Stimulated activated CD4-positive, alpha-beta T cell treated with anti-CD3 and anti-CD28 coated beads, Interleukin-2, amount 100 ng/mL, for 48 hours (primary cell): ENCODE measurements around the gene RPS6KA2.
A peak's percentile ranks its signal among the peaks of the same experiment; 100 is the strongest.
"Not testable (repeated sequence)": the region's sequence is repeated elsewhere in the genome, so short reads cannot be mapped to it uniquely, and the experiment has no call there.

ENCODE experiments used
- DNase-seq, 2 donors: peaks; one replicate each; pipeline ENCODE4 v3.0.0-alpha.2; 2020

RPS6KA2 gene

DNA sequence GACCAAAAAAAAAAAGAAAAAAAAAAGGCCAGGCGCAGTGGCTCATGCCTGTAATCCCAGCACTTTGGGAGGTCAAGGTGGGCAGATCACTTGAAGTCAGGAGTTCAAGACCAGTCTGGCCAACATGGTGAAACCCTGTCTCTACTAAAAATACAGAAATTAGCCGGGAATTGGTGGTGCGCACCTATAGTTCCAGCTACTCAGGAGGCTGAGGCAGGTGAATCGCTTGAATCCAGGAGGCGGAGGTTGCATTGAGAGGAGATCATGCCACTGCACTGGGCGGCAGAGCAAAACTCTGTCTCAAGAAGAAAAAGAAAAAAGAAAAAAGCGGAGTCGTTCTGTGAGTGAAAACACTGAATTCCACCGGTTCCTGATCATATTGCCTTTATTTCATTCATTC lies 240.0 kb downstream of the RPS6KA2 start:
- not testable (repeated sequence) for DNase-seq

DNA sequence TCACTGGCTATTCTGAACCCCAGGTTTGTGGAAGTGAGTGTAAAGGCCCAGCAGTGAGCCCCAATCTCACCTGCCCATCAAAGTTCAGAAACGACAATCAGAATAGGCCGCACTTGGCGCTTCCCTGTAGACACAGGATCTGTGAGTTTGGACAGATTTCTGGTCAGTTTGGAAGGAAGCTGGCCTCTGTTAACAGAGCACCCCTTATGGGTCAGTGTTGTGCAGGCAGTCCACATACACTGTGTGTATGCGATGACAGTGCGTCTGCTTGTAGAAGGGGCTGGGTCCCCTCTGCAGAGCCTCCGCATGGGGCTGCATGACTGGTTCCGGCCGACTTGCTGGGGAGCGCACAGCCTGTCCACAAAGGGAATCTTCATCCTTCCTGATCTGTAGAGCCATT lies 240.9 kb downstream of the RPS6KA2 start:
- DNase-seq: no peak

DNA sequence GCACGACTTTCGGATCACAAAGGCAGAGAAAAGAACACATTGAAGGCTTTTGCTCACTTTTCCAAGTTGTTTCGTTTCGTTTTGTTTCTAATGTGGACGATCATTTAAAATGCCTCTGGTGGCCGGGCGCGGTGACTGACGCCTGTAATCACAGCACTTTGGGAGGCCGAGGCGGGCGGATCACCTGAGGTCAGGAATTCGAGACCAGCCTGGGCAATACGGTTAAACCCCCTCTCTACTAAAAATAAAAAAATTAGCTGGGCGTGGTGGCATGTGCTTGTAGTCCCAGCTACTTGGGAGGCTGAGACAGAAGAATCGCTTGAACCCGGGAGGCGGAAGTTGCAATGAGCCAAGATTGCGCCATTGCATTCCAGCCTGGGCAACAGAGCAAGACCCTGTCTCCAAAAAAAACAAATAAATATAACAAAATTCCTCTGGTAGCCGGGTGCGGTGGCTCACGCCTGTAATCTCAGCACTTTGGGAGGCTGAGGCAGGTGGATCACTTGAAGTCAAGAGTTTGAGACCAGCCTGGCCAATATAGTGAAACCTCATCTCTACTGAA lies 243.2 kb downstream of the RPS6KA2 start:
- peak; percentile 21 to 25 for DNase-seq

DNA sequence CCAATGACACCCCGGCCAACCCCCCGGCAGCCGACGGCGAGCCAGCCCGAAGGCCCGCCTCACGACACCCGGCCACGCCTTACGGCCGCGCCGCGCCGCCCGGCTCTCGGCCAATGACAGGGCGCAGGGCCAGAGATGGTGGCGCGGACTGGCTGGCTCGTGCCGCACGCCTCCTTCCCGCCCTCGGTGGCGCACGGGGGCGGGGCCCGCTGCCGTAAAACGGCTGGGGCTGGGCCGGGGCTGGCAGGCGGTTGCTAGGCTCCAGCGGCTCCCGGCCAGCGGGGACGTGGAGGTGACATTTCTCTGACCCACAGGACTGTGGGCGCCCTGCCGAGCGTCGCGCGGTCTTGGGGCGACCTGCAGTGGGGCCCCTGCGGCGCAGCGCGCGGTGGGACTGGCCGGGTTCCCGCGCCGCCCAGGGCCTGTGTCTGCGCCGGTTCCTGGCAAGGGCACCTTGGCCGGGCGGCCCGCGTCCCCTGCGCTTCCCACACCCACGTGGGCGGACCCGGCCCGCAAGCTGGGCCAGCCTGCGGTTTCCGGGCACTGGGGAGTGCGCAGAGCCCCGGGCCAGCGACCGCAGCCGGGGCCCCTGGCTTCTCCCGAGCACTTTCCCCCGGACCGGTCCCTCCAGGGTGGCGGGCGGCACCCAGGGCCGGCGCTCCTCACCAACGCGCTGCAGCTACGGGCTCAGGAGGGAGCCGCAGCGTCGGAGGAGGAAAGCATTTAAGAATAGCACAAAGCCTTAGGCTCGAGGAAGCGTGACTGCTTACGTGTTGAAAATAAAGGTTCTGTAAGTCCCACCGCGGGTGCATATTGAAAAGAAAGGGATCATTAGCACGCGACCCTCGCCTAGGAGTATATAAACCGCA lies 243.9 kb downstream of the RPS6KA2 start, which contains the start of gene MPC1:
TSS of gene MPC1 (minus strand) at position 8 of the 869 bp plus-strand sequence. CDS start 64 bp downstream, outside the sequence.
- DNase-seq: peak; percentile 88 to 92

DNA sequence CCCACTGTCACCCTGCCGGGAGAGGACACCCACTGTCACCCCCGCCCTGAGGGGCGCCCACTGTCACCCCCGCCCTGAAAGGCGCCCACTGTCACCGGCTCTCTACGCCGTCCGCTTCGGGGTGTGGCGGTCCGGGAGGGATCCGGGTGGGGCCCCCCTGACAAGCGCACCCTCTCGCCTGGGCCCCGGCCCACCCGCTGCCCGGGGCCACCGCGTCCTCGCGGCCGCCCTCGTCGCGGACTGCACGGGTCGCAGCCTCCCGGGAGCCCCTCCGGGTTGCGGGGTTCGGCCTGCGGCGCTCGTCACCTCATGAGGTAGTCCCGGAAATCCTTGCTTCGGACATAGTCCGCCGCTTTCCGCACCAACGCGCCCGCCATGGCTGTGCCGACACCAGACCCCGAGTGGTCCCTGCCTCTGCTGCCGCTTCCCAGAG lies 244.5 kb downstream of the RPS6KA2 start:
- DNase-seq: peak in 1 of 2 donors; percentile 3

DNA sequence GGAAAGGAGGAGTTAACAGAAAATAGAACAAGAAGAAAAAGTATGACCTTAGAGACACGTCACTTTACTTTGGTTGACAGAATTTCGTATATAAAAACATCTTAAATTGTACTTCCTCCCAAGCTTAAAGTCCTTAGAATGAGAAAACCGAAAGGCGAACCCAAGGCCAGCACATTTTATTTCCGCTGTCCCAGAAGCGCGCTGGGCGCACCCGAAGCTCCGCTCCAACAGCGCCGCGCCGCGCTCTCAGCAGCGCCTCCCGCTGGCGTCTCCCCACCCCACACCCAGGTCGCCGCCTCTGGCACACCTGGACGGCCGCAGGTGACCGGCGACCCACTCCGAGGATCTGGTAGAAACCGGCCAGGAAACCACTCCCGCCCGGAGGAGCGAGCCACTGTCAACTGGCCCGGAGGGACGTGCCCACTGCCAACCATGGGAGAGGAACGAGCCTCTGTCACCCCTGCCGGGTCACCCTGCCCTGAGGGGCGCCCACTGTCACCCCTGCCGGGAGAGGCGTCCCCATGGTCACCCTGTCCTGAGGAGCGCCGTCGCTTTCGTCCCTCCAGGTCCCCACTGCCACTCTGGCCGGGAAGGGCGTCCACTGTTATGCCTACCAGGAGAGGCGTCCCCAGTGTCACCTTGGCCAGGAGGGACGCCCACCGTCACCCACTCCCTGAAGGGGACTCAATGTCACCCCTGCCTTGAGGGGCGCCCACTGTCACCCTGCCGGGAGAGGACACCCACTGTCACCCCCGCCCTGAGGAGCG lies 245.1 kb downstream of the RPS6KA2 start:
- peak; percentile 62 to 73 for DNase-seq

DNA sequence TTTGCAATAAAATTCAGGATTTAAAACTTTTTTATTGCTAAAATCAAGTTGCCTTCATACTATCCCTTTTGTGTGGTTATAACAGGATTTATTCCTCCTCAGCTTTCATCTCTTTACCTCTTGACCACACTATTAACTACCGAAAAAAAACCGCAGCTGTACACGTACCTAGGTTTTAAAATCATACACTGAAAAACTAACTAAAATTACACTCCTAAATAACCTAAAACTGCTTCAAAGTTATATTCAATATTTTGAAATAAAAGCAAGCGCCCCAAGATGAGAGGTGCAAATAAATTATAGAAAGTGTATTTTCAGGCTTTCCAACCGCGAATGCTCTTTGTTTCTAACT lies 245.7 kb downstream of the RPS6KA2 start:
- DNase-seq: no peak

DNA sequence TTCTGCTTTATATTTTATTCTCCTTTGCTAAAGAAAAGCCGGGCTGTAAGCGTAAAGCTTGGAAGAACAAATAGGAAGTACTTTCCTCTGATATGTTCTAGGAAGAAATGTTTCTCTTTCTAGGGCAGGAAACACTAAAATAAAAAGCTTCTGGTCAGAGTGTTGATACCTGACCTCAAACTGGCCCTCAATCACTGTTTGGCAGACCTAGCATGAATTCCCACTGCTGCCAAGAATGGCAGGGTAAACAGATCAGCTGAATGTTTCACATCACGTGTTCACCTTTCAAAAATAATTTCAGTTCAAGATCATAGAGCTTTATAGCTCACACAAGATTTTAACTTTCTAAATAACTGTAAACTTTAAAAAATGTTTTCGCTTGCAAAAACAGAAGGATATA lies 247.3 kb downstream of the RPS6KA2 start:
- DNase-seq: no peak

DNA sequence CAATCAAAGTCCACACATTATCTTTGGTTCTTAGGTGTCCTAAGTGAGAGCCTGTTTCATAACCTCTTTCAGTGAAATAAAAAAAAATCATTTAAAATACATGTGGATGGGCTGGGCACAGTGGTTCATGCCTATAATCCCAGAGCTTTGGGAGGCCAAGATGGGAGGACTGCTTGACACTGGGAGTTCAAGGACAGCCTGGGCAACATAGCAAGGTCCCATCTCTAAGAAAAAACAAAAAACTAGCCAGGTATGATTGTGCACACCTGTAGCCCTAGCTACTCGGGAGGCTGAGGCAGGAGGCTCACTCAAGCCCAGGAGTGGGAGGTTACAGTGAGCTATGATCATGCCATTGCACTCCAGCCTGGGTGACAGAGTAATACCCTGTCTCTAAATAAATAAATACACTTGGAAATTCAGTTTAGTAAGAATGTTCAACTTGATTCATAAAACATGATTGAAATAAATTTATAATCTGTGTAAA lies 247.9 kb downstream of the RPS6KA2 start:
- no peak for DNase-seq

DNA sequence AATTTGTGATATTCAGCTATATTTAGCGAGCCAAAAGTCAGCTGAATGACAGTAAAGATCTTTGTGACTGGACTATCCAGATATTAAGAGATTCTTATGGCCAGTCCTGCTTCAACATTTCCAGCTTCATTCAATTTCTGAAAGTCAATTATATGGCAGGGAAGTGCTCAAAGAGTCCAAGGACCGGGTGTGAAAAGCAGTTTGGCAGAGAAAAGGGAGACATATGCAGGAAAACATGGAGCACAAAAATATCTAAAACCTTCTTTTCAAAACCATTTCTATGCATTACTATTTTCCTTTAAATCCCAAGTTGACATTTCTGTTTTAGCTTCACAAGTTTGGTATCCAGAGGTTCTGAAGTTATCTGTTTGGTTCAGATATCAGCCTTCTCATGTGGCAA lies 249.3 kb downstream of the RPS6KA2 start:
- DNase-seq: no peak

DNA sequence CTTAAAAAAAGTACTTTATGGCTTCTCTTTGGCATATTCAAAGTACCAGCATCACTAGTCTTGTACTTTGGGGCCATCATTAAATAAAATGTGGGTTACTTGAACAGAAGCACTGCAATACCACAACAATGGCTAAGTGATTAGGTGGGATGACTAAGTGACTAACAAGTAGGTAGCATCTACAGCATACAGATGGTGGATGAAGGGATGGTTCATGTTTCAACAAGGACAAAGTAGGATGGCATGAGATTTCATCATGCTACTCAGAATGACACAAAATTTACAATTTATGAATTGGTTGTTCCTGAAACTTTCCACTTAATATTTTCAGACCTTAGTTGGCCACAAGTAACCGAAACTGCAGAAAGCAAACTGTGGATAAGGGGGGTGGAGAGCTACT lies 252.0 kb downstream of the RPS6KA2 start:
- DNase-seq: no peak

DNA sequence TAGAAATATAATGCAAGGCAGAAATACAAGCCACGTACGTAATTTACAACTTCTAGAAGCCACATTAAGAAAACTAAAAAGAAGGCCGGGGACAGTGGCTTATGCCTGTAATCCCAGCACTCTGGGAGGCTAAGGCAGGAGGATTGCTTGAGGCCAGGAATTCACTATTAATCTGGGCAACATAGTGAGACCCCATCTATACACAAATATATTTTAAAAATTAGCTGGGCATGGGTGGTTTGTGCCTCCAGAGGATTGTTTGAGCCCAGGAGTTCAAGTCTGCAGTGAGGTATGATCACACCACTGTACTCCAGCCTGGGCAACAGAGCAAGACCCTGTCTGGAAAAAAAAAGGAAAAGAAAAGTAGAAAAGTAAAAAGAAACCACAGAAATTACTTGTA lies 256.6 kb downstream of the RPS6KA2 start:
- DNase-seq: no peak

DNA sequence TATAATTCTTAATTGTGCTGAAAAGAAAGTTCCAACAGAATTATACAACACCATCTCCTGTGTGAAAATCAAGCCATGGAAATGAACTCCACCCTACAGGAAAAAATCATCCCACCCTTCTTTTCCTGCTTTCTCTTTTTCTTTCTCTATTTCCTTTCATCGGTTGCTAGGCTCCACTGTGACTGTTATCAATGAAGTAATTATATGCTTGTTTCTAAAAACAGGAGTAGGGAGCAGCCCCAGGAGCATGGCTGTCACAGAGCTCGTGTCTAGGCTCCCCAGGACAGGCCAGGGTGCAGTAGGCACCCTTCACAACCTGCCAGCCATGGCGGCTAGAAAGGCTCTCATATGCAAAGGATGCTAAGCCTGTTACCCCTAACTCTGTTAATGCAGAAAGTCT lies 257.3 kb downstream of the RPS6KA2 start:
- no peak for DNase-seq

DNA sequence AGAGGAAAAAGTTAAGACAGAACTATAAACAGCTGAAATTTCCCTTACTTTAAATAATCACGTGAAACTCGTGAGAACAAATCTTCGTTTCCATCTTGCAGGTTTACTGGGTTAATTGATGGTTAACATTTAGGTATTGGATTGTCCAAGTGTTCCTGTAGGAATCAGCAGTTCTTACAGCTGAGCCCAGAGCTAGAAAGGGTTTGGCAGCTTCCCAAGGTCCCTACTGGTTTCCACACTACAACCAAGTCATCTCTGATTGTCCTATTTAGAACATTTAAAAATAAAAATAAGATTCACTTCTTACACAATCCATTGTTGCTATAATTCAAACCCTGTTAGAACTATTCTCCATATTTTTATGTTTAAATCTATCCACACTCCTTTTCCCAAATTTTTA lies 260.1 kb downstream of the RPS6KA2 start:
- no peak for DNase-seq

DNA sequence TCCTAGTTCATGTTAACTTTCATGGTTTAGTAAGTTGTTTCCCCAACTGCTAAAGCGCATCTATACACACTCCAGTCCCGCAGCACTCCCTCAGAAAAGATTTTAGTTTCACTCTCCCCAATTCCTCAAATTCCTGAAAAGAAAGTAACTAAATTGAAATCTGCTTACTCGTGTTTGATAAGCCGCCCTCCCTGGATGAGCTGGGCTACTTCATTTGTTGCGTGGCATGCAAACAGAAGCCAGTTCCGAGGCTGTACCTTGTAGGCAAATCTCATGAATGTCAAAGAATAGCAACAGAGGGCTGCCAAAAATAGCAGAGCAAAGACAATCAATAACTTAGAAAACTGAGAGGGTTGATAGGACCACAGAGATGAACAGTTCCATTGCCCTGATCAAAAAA lies 261.2 kb downstream of the RPS6KA2 start:
- DNase-seq: no peak

DNA sequence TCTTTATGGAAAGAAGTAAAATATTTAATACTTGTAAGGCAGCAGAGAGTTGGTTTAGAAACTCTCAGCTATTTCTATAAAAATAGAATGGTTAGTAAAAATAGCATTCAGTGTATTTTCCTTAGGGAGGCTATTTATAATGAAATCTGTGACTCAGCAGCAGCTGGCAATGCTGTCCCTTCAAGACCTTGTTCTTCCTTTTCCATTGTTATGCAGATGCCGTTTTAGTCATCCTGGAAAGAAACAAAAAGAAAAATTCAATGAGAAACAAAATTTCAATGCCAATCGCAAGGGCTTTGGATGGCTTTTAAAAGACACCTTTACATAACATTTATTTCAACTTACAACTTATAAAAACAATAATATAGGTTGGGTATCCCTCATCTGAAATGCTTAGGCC lies 261.8 kb downstream of the RPS6KA2 start:
- no peak for DNase-seq

DNA sequence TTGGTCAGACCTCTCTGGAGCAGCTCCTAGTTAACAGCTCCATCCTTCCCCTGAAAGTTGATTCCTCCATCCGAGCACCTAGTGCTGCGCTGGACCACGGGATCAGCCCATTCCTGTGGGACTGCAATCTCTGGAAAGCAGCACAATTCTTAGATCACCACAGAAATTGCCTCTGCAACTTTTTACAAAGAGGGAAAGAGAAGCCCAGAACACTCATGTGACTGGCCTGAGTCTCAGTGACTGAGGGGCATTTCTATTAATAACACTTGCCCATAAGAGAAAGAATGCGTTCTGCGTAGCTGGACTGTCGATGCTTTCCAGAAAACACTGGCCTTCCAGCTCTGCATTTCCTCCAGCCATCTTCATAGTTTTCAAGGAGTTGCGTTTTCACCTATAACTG lies 262.6 kb downstream of the RPS6KA2 start:
- DNase-seq: no peak

DNA sequence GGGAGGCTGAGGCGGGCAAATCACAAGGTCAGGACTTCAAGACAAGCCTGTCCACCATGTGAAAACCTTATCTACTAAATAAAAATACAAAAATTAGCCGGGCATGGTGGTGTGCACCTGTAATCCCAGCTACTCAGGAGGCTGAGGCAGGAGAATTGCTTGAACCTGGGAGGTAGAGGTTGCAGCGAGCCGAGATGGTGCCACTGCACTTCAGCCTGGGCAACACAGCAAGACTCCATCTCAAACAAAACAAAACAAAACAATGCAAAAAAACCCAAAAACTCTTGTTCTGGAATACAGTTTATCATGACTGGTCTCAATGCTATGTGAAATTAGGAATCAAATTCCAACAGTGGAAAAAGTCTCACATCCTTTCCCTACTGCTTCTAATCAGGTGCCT lies 264.6 kb downstream of the RPS6KA2 start:
- not testable (repeated sequence) for DNase-seq

DNA sequence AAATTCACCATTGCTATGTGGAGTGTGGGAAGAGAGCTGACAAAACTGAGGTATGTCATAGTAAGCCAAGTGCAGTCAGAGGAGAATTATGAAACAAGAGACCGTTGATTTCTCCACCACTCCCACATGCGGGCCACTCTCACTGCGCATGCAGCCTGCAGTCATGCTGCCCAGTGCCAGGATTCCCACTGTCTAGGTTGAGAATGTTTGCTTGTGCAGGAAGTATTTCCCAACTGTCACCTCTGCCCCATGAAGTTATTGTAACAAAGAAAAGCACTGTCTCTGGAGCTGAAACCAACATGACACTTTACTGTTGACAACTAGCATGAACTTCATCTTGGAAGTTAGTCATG lies 266.0 kb downstream of the RPS6KA2 start:
- no peak for DNase-seq

DNA sequence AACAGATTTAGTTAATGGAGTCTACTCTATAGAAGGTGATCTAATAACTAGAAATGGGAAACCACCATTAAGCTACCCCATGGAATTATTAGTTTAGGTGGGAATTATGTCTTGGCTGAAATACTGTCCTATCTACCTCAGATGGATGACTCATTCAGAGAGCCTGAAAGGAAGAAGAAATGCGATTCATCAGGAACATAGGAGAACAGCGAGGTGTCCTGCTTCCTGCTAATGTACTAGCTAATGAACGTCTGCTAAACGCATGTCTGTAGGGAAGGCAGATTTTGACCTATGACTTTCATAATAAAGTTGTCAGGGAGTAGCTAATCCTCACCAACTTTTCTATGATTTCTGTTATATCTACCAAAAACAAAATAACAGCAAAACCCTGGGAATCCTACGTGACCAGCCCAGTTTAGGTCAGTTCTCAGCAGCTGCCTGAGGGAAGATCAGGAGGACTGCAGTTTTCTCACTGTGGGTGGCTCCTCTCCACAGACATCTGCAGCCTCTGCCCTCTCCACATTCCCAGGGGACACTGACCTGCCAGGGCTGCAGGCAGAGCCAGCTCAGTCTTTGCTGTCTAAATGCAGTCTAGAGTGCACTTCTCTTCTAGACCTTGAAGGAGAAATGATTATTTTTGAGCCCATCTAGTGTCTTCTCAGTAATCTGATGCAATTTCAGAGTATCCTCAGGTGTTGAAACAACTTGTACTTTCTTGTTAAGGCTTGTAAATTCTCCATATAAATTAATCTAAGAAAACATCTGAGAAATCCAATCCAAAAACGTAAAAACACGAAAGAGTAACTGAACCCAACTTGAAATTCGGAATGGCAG lies 266.6 kb downstream of the RPS6KA2 start:
- no peak for DNase-seq
